Activated CD8-positive, alpha-beta memory T cell treated with anti-CD3 and anti-CD28 coated beads for 4 hours (primary cell): Measurements from ENCODE around the gene TSNAX.

Experiments
- DNase-seq, 2 donors: peaks; one replicate each; pipeline ENCODE4 v3.0.0-alpha.2; 2020; ENCODE audit warnings: low read depth in 2 of 2

The TSNAX gene

GRCh38 chr1:231601824-231602672, 73.6 kb downstream of the TSNAX start:
- DNase-seq, result no peak

DNA sequence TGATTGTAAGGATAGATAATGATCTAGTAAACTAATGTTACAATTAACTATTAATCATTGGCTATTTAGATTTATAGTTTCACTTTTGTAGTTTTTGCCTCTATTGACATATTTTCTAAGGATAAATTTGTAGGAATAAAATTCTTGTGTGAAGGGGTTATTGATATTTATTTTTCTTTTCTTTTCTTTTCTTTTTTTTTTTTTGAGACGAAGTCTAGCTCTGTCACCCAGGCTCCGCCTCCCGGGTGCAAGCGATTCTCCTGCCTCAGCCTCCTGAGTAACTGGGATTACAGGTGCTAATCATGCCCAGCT, 74.2 kb downstream of the TSNAX start:
- no peak for DNase-seq

DNA sequence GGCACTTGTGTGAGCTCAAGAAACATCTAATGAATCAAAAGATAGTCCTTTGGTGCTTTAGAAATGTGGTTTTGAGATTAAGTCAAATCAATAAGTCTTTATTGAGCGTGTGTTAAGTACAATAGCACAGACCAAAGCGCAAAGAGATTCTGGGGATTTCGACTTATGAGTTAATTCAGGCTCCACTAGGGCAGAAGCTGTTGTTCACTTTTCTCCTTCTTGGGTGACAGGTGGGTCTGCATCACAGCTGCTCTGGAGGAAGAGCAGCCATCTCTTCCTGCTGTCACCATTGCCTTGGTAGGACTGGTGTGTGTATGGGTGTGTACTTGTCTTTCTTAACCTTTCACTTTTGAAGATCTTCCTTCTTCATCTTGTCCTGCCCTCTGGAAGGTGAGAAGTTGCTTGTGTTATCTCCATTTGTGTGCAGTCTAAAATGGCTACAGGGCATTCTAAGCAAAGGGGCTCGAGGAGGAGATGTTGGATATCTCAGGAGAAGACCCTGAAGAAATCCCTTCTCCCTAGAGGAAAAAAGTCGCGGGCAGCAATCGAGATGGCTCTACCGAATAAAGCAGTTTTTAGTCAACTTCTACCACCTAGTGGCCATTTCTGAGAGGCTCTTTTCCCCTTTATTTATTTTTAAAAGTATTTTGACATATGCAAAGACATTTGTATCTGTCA, 75.3 kb downstream of the TSNAX start:
- DNase-seq, result no peak

- no peak for DNase-seq
Observed at GRCh38 chr1:231604276-231604621, 75.8 kb downstream of the TSNAX start.

DNA sequence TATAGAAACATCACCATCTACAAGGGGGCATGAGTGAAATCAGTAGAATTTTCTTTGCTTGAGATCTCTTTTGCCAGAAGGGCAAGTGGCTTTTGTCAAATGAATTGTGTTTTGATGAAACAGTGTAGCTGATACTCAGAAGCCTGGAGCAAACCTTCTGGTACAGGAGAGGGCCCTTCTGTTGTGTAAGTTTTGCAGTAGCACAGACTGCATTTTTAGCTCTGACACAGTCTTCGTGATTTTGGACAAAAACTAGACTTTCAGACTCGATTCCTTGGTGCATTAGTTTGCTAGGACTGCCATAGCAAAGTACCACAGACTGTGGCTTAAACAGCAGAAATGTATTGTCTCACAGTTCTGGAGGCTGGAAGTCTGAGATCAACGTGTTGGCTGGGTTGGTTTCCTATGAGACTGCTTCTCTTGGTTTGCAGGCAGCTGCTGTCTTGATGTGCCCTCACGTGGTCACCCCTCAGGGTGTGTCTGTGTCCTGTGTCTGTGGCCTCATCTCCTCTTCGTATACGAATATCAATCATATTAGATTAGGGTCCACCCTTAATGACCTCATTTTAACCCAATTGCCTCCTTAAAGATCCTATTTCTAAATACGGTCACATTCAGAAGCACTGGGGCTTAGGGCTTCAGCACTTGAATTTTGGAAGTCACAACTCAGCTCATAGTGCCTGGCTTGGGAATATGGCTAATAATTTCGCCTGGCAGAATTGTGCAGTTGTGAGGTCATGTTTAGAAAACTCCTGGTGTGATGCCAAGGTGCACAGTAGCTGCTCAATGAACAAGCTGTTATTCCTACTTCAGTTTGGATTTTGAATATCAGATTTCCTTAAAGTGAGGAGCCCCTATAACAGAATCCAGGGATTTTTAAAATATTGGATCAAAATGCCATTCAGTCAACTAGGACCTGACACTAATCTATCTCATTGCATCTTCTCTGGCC, 77.0 kb downstream of the TSNAX start:
- no peak for DNase-seq

DNA sequence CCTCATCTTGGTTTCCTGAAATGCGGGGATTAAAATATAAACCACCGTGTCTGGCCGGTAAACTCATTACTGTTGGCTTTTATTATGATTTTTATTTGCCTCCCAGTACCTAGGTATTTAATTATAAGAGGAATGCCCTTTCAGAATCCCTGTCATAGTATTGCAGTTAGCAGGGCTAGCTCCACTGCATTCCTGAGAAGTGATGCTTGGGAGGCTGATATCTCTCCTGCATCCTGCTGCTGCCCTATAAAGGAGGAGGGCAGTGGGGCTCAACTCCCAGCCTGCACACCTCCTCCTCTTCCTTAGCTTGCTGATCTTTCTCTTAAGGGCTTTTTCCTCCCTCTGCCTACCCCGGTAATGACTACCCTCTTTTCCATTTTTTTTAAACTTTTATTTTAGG, 78.2 kb downstream of the TSNAX start:
- DNase-seq, result no peak

DNA sequence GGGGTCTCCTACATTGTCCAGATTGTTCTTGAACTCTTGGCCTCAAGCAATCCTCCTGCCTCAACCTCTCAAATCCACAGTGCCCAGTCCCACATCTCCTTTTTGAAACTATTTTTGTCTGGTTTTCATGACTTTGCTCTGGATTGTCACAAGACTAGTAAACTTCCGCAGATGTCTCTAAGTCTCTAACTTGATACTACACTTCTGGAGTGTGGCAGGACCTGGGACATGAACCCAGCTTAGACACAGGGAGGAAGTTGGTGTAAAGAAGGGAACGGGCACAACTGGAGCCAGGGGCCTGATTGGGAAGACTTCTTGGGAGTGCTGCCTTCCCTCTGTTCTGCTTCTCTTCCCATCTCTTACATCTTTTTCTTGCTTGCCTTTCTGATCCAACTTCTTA, 81.9 kb downstream of the TSNAX start:
- DNase-seq, result no peak

GRCh38 chr1:231611111-231611510, 82.6 kb downstream of the TSNAX start:
- DNase-seq, result no peak

- DNase-seq, result no peak
Observed at GRCh38 chr1:231611851-231612250, 83.4 kb downstream of the TSNAX start.

DNA sequence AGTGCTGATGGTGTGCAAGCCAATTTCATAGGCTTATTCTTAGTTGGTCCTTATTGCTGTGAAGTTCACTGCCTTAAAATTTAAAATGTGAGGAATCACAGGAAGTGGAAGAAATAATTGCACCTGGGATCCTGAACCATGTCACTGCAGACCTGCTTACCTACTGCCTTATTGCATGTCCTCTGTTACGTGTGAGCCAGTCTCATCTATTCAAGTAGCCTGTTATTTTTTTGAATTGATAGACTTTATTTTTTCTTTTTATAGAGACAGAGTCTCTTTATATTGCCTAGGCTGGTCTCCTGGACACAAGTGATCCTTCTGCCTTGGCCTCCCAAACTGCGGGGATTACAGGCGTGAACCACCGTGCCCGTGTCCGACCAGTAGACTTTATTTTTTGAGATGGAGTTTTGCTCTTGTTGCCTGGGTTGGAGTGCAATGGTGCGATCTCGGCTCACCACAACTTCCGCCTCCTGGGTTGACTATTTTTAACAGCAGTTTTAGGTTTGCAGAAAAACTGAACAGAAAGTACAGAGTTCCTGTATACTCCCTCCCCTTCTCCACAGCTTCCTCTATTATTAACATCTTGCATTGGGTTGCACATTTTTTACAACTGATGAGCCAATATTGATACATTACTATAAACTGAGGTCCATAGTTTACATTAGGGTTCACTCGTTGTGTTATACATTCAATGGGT, 84.1 kb downstream of the TSNAX start:
- DNase-seq, result no peak

- no peak for DNase-seq
Observed at GRCh38 chr1:231613419-231614349, 85.2 kb downstream of the TSNAX start.
